Effector memory CD8-positive, alpha-beta T cell (primary cell): Measurements from ENCODE around the gene CSTA.

Source experiments
- ATAC-seq: fragments of 150-1000 bp; cut with Tn5 transposase; replicated peaks from 2 replicates; pipeline ENCODE4 v1.10.0; 2021; ENCODE audit warnings: mild to moderate bottlenecking, moderate library complexity
- DNase-seq, 3 experiments: peaks; one replicate each; pipeline ENCODE4 v3.0.0; 2021
- H3K27ac Mint-ChIP-seq, 2 donors: one replicate each; pipeline ENCODE4 v1.8.0; 2022; ENCODE audit warnings: mild to moderate bottlenecking in 2 of 2, mixed read lengths in 2 of 2, moderate library complexity in 2 of 2
- H3K27me3 Mint-ChIP-seq, 2 donors: one replicate each; pipeline ENCODE4 v1.8.0; 2022; ENCODE audit warnings: mixed read lengths in 2 of 2
- H3K36me3 Mint-ChIP-seq: one replicate; pipeline ENCODE4 v1.8.0; 2022; ENCODE audit warnings: mild to moderate bottlenecking, moderate library complexity, mixed read lengths; ENCODE audit not compliant: insufficient read depth
- H3K4me1 Mint-ChIP-seq, 2 donors: one replicate each; pipeline ENCODE4 v1.8.0; 2022; ENCODE audit warnings: low read depth in 2 of 2, mixed read lengths in 2 of 2
- H3K4me3 Mint-ChIP-seq, 2 donors: one replicate each; pipeline ENCODE4 v1.8.0; 2022; ENCODE audit warnings: mild to moderate bottlenecking in 2 of 2, mixed read lengths in 2 of 2, moderate library complexity in 2 of 2
- H3K9me3 Mint-ChIP-seq, 2 donors: one replicate each; pipeline ENCODE4 v1.8.0; 2022; ENCODE audit warnings: mixed read lengths in 2 of 2

The CSTA gene

DNA sequence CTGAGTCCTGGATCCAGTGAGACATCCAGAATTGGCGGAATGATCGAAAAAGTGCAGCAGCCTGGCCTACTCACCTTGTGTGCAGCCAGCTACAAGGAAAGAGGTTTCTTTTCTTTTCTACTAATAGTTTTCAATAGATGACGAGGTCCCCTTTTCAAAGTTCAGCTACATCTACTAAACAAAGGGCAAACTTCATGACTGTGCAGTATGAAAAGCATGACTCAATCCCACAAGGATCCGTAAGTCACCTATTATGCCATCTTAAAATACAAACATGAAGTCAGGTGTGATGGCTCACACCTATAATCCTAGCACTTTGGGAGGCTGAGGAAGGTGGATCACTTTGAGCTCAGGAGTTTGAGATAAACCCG is 41.3 kb downstream of the CSTA start:
- DNase-seq, result no peak
- no peak overlapping the region for H3K4me3 Mint-ChIP-seq
- no peaks in the 10 kb centered on the region for H3K27me3 Mint-ChIP-seq
- ATAC-seq, result no peak
- no peaks in the 10 kb centered on the region for H3K9me3 Mint-ChIP-seq
- peaks cover 38% of the 10 kb centered on the region for H3K36me3 Mint-ChIP-seq
- no peak overlapping the region for H3K27ac Mint-ChIP-seq
- H3K4me1 Mint-ChIP-seq, result no peaks in the 10 kb centered on the region

DNA sequence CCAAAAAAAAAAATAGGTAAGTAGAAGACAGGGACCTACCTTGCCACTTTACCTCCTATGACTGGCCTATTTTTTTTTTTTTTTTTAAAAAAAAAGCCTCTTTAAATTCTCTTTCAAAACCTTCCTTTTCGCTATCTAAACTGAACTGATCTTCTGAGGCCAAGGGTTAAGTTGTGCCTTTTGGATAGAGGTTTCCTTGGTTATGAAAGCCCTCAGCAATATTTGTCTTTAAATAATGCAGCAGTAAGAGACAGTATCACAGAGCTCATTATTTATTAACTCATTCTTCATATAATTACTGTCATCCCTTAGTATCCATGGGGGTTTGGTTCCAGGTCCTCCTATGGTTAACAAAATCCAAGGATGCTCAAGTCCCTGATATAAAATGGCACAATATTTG is 49.0 kb downstream of the CSTA start:
- DNase-seq (no peak), ATAC-seq (no peak)
- Mint-ChIP-seq H3K4me3 (no peak overlapping the region), H3K27me3 (no peaks in the 10 kb centered on the region), H3K36me3 (peaks cover 11% of the 10 kb centered on the region), H3K9me3 (no peaks in the 10 kb centered on the region), H3K4me1 (peaks cover 0 to 3% of the 10 kb centered on the region in 2 donors), H3K27ac (no peak overlapping the region)

DNA sequence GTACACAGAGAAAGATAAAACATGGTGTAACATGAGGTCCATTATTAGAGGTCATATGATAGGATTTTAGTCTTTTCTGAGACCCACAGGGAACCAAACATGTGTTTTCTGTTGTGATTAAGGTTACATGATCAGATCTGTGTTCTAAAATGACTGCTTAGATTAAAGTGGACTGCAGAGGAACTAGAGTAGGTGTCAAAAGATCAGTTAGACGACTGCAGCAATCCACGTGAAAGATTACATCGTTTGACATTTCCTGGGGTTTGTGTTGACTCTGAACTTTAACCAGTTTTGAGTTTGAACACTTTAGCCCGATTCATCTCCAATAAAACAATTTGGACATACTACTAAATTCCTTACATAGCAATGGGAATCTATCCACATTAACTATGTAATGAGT is 52.9 kb downstream of the CSTA start:
- H3K36me3 Mint-ChIP-seq, result peaks cover 2% of the 10 kb centered on the region
- no peaks in the 10 kb centered on the region for H3K9me3 Mint-ChIP-seq
- peaks cover 8 to 9% of the 10 kb centered on the region in 2 donors for H3K4me1 Mint-ChIP-seq
- no peak for DNase-seq
- no peak overlapping the region for H3K4me3 Mint-ChIP-seq
- no peaks in the 10 kb centered on the region for H3K27me3 Mint-ChIP-seq
- no peak overlapping the region for H3K27ac Mint-ChIP-seq
- no peak for ATAC-seq

DNA sequence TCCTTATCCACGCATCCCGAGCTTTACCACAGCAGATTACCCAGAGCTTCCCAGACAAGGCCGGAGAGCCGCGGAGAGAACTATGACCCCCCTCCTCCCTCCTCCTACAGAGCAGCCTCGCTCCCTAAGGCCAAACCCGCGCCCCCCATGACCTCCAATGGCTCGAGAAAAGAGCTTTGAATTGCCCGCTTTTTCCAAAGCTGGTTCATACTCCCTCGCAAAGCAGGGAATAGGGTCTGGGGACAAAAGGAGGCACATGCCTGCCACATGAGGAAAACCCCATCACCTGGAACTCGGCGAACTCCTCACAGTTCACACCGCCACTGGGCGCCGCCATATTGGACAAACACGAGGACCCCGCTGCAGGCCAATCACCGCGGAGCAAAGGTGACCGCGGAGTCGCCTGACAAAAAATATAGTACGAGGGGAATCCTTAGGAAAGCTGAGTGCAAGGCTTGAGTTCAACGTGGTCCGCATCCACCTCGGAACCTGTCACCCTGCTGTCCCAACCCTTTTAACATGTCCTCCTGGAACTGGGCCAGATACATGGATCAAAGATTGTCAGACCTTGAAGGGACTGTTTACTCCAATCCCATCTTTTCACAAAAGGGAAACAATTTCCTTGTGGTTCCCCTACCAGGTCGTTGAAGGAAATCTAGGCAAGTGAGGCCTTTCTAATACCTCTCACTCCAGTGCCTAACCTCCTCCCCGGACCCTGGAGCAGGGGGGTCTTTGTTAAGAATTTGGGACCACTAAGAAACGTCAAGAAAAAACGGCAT is 58.0 kb downstream of the CSTA start, which contains the start of gene MIX23:
Gene MIX23, minus strand, starts transcription at position 344 of the 779 bp plus-strand sequence. Its CDS starts 7 bp downstream, at position 337.
- H3K27ac Mint-ChIP-seq, result peak within 1 kb of the TSS; percentile 85 to 92
- no peaks in the 10 kb centered on the region for H3K27me3 Mint-ChIP-seq
- no peaks in the 10 kb centered on the region for H3K9me3 Mint-ChIP-seq
- peaks cover 15 to 18% of the 10 kb centered on the region in 2 donors for H3K4me1 Mint-ChIP-seq
- H3K36me3 Mint-ChIP-seq, result peaks cover 12% of the 10 kb centered on the region
- DNase-seq, result peak; percentile 77 to 84 (median 77)
- ATAC-seq, result peak; percentile 57
- H3K4me3 Mint-ChIP-seq, result peak within 1 kb of the TSS; percentile 91 to 92

DNA sequence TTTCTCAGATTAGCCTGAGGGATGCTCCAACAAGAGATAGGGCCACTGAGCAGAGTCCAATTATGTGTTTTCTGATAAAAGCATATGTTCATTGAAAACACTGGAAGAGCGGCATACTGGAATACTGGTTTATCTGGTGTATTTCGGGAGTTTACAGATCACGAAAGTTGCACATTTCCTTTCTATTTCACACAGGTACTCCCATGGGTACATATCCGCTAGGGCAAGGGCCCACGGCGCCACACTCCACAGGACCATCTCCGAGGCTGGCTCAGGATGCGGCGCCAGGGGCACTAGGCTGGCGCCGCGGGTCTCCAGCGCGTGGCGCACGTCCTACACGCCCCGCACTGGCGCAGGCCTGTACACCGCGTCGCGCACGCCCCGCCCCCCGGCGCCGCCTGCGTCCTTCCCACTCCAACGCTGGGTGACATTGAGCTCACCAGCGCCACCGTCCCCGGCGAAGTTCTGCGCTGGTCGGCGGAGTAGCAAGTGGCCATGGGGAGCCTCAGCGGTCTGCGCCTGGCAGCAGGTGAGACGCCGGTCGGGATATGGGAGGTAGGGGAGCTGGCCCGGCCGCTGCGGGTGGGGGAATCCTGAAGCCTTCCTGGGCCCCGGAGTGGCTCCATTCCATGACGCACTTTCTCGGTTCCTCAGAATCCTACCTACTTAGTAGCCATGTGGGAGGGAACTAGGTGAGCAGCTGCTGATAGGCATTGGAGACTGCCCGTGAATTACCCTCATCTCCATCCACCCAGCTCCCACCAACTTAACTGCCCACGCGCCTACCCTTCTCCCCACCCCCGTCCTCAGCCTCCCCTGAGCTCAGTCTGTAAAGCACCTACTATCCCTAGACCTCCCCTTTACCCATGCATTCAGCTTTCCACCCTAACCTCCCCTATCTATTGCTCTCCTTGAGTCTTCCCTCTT is 59.0 kb downstream of the CSTA start, which contains the start of gene FAM162A:
Gene FAM162A, plus strand, starts transcription at position 412 of the 927 bp plus-strand sequence. Its CDS starts 84 bp downstream, at position 496.
- Mint-ChIP-seq H3K4me1 (peaks cover 18% of the 10 kb centered on the region in 2 donors), H3K27me3 (no peaks in the 10 kb centered on the region), H3K9me3 (no peaks in the 10 kb centered on the region), H3K4me3 (peak within 1 kb of the TSS; percentile 91 to 92), H3K27ac (peak within 1 kb of the TSS; percentile 85 to 92), H3K36me3 (peaks cover 17% of the 10 kb centered on the region)
- peak; percentile 90 to 92 (median 92) for DNase-seq
- ATAC-seq, result peak; percentile 93

DNA sequence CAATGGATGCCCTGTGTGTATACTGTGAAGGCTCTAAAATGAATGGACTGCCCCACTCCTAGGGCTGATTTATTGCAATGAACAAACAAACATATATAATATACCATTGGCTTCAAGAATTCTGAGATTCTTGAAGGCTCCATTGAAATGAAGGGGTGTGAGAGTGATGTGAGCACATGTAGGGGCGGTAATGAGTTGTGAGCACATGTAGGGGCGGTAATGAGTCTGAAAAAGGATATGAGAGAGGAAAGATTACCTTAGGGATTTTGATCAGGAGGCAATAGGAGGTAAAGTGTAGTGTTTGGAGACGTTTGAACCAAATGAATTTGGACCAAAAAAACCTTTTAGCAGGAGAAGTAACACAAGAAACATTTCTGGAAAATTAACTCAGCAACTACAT is 62.7 kb downstream of the CSTA start:
- ATAC-seq, result no peak
- no peak overlapping the region for H3K27ac Mint-ChIP-seq

DNA sequence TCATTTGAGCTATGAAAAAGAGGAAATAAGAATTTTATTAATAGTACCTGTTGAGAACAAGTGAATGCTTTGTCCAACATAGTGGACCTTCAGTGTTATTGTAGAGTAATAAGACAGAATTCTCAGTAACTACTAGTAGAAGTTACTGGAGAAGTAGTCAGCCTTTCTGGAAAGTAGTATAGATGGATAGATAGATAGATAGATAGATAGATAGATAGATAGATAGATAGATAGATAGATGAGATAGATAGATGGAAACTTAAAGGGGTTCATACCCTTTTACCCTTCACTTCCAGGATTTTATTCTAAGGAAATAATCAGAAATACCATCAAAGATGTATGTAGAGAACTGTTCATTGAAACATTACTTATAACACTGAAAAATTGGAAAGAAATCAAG is 64.1 kb downstream of the CSTA start:
- DNase-seq (no peak), ATAC-seq (no peak)
- H3K27me3 Mint-ChIP-seq, result no peaks in the 10 kb centered on the region
- H3K4me3 Mint-ChIP-seq, result no peak overlapping the region
- H3K9me3 Mint-ChIP-seq, result no peaks in the 10 kb centered on the region
- no peak overlapping the region for H3K27ac Mint-ChIP-seq
- peaks cover 6 to 7% of the 10 kb centered on the region in 2 donors for H3K4me1 Mint-ChIP-seq
- peaks cover 8% of the 10 kb centered on the region for H3K36me3 Mint-ChIP-seq

More for the DNA sequence above, 62.7 kb downstream of the CSTA start:
- no peaks in the 10 kb centered on the region for H3K27me3 Mint-ChIP-seq
- H3K4me3 Mint-ChIP-seq, result no peak overlapping the region
- H3K36me3 Mint-ChIP-seq, result peaks cover 18% of the 10 kb centered on the region
- no peak for DNase-seq
- no peaks in the 10 kb centered on the region for H3K9me3 Mint-ChIP-seq
- peaks cover 13 to 15% of the 10 kb centered on the region in 2 donors for H3K4me1 Mint-ChIP-seq

DNA sequence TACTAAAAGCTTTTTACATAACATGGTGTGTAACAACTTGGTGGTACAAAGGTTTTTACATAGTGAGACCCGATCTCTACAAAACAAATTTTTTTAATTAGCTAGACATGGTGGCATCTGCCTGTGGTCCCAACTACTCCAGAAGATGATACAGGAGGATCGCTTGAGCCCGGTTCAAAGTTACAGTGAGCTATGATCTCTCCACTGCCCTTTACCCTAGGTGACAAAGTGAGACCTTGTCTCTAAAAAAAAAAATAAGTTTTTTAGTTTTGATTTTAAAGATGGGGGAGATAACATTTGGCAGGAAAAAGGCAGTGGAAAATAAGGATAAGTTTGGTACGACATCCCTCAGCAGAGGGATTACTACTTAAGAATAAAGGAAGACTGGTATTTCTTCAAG is 64.8 kb downstream of the CSTA start:
- no peak for ATAC-seq
- Mint-ChIP-seq H3K27me3 (no peaks in the 10 kb centered on the region), H3K27ac (no peak overlapping the region), H3K4me3 (no peak overlapping the region), H3K36me3 (peaks cover 6% of the 10 kb centered on the region), H3K4me1 (peaks cover 0 to 3% of the 10 kb centered on the region in 2 donors), H3K9me3 (no peaks in the 10 kb centered on the region)
- no peak for DNase-seq

DNA sequence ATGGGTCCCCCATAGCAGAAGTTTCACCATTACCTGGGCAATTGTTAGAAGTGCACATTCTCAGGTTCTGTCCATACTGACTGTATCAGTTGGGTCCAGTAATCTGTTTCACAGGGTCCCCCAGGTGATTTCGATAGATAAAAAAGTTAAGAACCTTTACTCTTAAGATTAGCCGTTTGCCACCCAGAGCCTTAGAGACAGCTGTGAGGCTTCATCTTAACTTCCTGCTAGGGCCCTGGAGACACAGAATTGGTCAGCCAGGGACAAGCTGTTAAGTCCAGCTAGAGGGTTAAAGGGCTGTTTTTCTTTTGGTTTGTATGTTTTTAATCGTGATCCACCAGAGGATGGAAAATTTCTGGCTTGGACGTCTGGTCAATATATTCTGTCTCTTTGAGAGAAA is 65.6 kb downstream of the CSTA start:
- peaks cover 0 to 5% of the 10 kb centered on the region in 2 donors for H3K4me1 Mint-ChIP-seq

More for the DNA sequence above, 65.6 kb downstream of the CSTA start:
- DNase-seq, result no peak
- Mint-ChIP-seq H3K27me3 (no peaks in the 10 kb centered on the region), H3K27ac (no peak overlapping the region), H3K4me3 (no peak overlapping the region), H3K9me3 (no peaks in the 10 kb centered on the region), H3K36me3 (peaks cover 6% of the 10 kb centered on the region)
- ATAC-seq, result no peak
